Urinary bladder (tissue), 4 donors: ENCODE data around the gene NAA25. TPM values are rescaled to one million over a fixed set of nuclear protein-coding genes. Genes with fewer than 3 reads are reported as not detected.
"Not testable (repeated sequence)": the region's sequence is repeated elsewhere in the genome, so short reads cannot be mapped to it uniquely, and the experiment has no call there.

ENCODE experiments used
- DNase-seq: peaks from one replicate; pipeline ENCODE4 v3.0.0-alpha.2; 2015; ENCODE audit errors: extremely low spot score
- H3K27ac ChIP-seq: one replicate; pipeline ENCODE4 v1.5.1; 2013; ENCODE audit warnings: low read depth, mild to moderate bottlenecking, moderate library complexity
- H3K36me3 ChIP-seq: one replicate; pipeline ENCODE4 v1.6.1; 2013; ENCODE audit warnings: mild to moderate bottlenecking, moderate library complexity; ENCODE audit not compliant: insufficient read depth
- H3K4me1 ChIP-seq: one replicate; pipeline ENCODE4 v1.6.1; 2013; ENCODE audit warnings: mild to moderate bottlenecking, moderate library complexity; ENCODE audit not compliant: insufficient read depth
- H3K4me3 ChIP-seq: one replicate; pipeline ENCODE4 v1.5.1; 2013; ENCODE audit warnings: low read depth, low read length
- WGBS: extraction: QIAGEN DNeasy Blood & Tissue Kit; methylation state at CpG from one replicate; pipeline ENCODE4 v1.1.7; 2013; 5-methylcytosine and 5-hydroxymethylcytosine counted together
- polyA plus RNA-seq: library from polyadenylated mRNA; stranded (reverse); fragments of 200-250 nt; gene quantifications from one replicate; pipeline ENCODE4 v1.2.3, GENCODE V29; 2013
- total RNA-seq: library from RNA; depleted of rRNA; stranded (reverse); fragments of >200 nt; gene quantifications from one replicate; pipeline ENCODE4 v1.2.3, GENCODE V29; 2014
- donor health status: healthy with polysubstance abuse.
- donor health status: healthy.

NAA25 gene
- total and polyA plus RNA-seq, 2 donors = 7.3 to 48.6 TPM

GRCh38 chr12:112001576-112001975, 107.0 kb downstream of the NAA25 start:
- Histone ChIP-seq H3K27ac (peak overlapping the region; percentile 23), H3K4me3 (no peak overlapping the region), H3K4me1 (no peaks in the 10 kb centered on the region), H3K36me3 (peaks cover 2% of the 10 kb centered on the region)
- no peak for DNase-seq

DNA sequence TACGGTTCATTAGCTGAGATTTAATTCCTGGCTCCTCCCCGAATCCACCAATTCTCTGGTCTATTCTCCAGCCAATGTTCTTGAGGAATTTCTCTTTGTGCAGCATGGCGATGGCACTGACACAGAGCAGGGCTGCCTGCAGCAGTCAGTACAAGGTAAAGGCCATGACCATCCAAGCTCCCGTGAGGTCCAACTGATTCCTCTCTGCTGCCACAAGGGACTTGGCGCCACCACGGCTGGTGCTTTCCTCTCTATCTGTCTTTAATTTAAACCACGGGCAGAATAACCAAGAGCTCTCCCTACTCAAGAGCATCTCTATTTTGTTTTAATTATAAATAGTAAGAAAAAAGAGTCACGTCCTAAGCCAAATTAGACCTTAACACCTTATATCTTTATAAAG, 107.8 kb downstream of the NAA25 start:
- Histone ChIP-seq H3K27ac (no peak overlapping the region), H3K4me3 (no peak overlapping the region), H3K36me3 (peaks cover 2% of the 10 kb centered on the region), H3K4me1 (no peaks in the 10 kb centered on the region)
- DNase-seq = no peak
- WGBS = 90% methylated on average over 8 of the region's 8 CpGs

DNA sequence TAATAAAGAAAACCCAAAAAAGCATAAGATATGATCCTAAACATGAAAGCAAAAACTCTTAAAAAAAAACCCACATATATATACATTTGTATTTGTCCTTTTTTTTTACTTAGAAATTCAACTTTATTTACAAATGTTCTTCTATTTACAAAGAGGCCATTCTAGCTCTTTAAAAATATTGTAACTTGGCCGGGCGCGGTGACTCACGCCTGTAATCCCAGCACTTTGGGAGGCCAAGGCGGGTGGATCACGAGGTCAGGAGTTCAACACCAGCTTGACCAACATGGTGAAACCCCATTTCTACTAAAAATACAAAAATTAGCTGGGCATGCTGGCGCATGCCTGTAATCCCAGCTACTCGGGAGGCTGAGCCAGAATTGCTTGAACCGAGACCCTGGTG, 109.5 kb downstream of the NAA25 start:
- not testable (repeated sequence) for H3K4me1 ChIP-seq, H3K4me3 ChIP-seq, DNase-seq, H3K36me3 ChIP-seq, H3K27ac ChIP-seq
- 93% methylated on average over 9 of the region's 9 CpGs for WGBS

GRCh38 chr12:111998015-111998414, 110.6 kb downstream of the NAA25 start:
- DNase-seq = no peak
- H3K4me1 ChIP-seq = peaks cover 1% of the 10 kb centered on the region
- H3K27ac ChIP-seq = no peak overlapping the region
- no peak overlapping the region for H3K4me3 ChIP-seq
- H3K36me3 ChIP-seq = peaks cover 2% of the 10 kb centered on the region
- 90% methylated on average over 4 of the region's 4 CpGs for WGBS

DNA sequence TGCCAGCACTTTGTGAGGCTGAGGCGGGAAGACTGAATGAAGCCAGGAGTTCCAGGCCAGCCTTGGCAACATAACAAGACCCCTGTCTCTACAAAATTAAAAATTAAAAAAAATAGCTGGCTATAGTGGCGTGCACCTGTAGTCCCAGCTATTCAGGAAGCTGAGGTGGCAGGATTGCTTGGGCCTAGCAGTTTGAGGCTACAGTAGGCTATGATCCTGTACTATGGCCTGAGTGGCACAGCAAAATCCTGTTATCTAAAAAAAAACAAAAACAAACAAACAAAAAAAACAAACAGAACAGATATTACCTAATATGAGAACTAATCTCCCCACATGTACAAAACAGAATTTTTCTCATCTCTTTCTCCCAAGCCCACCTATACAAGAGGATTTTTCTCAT, 111.3 kb downstream of the NAA25 start:
- peaks cover 2% of the 10 kb centered on the region for H3K36me3 ChIP-seq
- H3K4me1 ChIP-seq = peaks cover 1% of the 10 kb centered on the region
- DNase-seq = no peak
- H3K4me3 ChIP-seq = no peak overlapping the region
- 95% methylated on average over 2 of the region's 2 CpGs for WGBS
- no peak overlapping the region for H3K27ac ChIP-seq

DNA sequence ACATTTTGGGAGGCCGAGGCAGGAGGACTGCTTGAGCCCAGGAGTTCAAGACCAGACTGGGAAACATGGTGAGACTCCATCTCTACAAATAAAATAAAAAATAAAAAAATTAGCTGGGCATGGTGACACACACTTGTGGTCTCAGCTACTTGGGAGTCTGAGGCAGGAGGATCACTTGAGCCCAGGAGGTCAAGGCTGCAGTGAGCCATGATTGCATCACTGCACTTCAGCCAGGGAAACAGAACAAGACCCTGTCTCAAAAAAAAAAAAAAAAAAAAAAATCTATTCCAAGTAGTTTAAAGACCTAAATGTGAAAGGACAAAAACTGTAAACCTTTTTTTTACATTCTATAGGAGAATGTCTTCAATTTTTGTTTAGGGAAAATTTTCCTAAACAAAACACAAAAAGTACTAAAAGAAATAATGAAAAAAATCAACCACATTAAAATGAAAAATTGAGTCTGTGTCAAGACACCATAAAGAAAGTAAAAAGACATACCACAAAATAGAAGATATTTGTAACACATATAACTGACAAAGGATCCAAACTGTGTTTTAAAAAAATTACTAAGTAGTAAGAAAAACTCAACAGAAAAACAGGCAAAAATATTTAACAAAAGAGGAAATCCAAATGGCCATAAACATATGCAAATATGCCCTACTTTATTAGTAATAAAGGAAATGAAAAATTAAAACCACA, 112.7 kb downstream of the NAA25 start:
- peaks cover 1% of the 10 kb centered on the region for H3K4me1 ChIP-seq
- H3K4me3 ChIP-seq = no peak overlapping the region
- DNase-seq = no peak
- no peaks in the 10 kb centered on the region for H3K36me3 ChIP-seq
- H3K27ac ChIP-seq = no peak overlapping the region
- 100% methylated on average over 1 of the region's 1 CpG for WGBS

DNA sequence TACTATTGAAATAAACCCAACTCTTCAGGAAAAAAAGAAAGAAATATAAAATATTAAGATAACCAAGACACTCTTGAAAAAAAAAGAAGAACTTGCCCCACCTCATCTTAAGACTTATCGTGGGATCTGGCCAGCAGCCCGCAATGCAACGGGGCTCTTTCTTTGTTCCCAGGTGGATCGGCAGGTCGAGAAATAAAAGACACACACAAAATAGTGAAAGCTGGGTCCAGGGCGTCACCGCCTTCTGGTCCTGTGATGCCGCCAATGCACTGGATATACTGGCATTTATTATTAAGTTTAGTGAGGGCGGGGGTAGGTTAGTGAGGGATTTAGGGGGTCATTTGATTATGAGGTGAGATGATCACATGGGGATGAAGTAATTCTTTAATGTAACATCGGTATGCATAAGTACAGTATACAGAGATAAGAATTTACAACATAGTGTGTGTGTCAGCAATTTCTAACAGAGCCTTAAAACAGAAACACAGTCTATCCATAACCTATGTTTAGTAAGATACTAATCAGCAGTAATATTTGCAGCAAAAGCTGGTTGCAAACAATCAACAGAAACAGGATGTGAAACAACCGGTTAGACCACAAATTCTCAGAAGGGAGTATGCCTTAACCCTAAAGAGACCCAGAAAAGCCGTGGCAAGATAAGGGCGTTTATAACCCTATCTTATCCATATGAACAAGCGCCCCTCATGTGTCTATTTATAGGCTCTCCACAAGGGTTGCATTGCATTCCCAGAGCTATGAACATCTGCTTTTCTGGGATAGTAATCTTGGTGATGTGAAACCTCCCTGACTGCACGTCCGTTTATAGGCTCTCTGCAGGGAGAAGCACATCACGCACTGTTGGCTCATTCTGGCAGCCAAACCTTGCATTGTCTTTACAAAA, 114.1 kb downstream of the NAA25 start:
- not testable (repeated sequence) for H3K4me1 ChIP-seq, H3K4me3 ChIP-seq, H3K27ac ChIP-seq, DNase-seq, H3K36me3 ChIP-seq
- WGBS = 41% methylated on average over 17 of the region's 17 CpGs

DNA sequence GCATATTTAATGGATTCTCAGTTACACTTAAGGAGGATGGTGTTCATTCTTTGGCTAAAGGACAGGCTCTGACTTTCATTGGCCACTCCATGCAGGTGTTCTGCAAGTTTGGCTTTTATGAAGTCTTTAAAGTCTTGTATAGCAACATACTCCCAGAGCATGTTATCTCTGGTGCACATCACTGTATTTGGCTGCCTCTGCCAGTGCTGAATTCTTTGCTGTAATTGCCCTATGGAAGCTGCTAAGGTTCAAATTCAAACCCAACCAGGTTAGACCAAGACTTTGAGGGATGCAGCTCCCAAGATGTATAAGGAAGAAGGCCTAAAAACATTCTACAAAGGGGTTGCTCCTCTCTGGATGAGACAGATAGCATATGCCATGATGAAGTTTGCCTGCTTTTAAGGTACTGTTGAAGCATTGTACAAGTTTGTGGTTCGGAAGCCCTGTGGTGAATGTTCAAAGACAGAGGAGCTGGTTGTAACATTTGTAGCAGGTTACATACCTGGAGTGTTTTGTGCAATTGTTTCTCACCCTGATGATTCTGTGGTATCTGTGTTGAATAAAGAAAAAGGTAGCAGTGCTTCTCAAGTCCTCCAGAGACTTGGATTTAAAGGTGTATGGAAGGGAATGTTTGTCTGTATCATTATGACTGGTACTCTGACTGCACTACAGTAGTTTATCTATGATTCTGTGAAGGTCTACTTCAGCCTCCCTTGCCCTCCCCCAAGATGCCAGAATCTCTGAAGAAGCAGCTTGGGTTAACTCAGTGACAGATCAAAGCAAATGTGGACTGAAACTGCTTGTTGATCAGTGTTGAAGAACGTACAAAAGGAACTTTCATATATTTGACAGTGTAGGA, 115.1 kb downstream of the NAA25 start:
- H3K27ac ChIP-seq = peak overlapping the region; percentile 32
- H3K4me3 ChIP-seq = no peak overlapping the region
- no peaks in the 10 kb centered on the region for H3K36me3 ChIP-seq
- DNase-seq = no peak
- H3K4me1 ChIP-seq = peaks cover 1% of the 10 kb centered on the region
- WGBS = 83% methylated on average over 2 of the region's 2 CpGs

- 61% methylated on average over 6 of the region's 6 CpGs for WGBS
- Histone ChIP-seq H3K4me3 (no peak overlapping the region), H3K4me1 (peaks cover 1% of the 10 kb centered on the region), H3K36me3 (no peaks in the 10 kb centered on the region), H3K27ac (no peak overlapping the region)
- no peak for DNase-seq
These were observed 116.1 kb downstream of the NAA25 start for GRCh38 chr12:111992464-111992863.

DNA sequence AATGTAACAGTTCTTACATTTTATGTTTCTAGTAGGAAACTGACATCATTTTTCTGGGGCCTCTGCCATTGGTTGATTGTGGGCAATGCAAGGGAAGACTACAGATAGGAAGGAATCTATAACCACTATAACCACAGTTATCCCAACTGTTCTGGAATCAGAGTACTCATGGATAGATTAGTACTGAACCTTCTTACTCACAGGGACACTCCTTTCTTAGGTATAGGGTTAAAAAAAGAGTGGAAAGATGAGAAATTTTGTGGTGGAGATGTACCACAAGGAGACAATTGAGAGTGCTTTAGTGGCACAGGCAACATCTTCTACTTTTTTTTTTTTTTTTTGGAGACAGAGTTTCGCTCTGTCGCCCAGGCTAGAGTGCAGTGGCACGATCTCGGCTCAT, 116.6 kb downstream of the NAA25 start:
- WGBS = 90% methylated on average over 4 of the region's 4 CpGs
- H3K4me3 ChIP-seq = no peak overlapping the region
- no peaks in the 10 kb centered on the region for H3K36me3 ChIP-seq
- H3K4me1 ChIP-seq = peaks cover 1% of the 10 kb centered on the region
- H3K27ac ChIP-seq = no peak overlapping the region
- no peak for DNase-seq

- no peaks in the 10 kb centered on the region for H3K36me3 ChIP-seq
- no peak for DNase-seq
- no peak overlapping the region for H3K4me3 ChIP-seq
- H3K4me1 ChIP-seq = peaks cover 1% of the 10 kb centered on the region
- 92% methylated on average over 2 of the region's 2 CpGs for WGBS
- H3K27ac ChIP-seq = no peak overlapping the region
These were observed 117.0 kb downstream of the NAA25 start for GRCh38 chr12:111991535-111991934.

DNA sequence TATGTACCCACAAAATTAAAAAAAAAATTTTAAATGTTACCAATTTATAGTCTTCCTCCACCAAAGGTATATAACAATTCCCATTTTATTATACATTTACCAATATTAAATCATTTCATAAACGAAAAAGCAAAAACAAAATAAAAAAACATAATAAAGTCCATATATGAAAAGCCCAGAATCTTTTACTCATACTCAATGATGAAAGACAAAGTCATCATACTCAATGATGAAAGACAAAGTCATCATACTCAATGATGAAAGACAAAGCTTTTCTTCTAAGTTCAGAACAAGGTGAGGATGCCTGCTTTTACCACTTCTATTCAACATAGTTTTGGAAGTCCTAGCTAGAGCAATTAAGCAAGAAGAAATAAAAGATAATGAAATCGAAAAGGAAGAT, 123.8 kb downstream of the NAA25 start:
- Histone ChIP-seq H3K27ac (no peak overlapping the region), H3K36me3 (no peaks in the 10 kb centered on the region), H3K4me3 (no peak overlapping the region), H3K4me1 (no peaks in the 10 kb centered on the region)
- DNase-seq = no peak
- WGBS = 83% methylated on average over 2 of the region's 2 CpGs

- Histone ChIP-seq H3K27ac (no peak overlapping the region), H3K36me3 (no peaks in the 10 kb centered on the region), H3K4me3 (no peak overlapping the region), H3K4me1 (no peaks in the 10 kb centered on the region)
- no peak for DNase-seq
- 99% methylated on average over 2 of the region's 2 CpGs for WGBS
These were observed 126.6 kb downstream of the NAA25 start for GRCh38 chr12:111981987-111982386.
